Hepatocyte (in vitro differentiated cells): ENCODE results near the gene LRRC23. TPM values are rescaled to one million over a fixed set of nuclear protein-coding genes. Genes with fewer than 3 reads are reported as not detected.

Source experiments
- DNase-seq: peaks from one replicate; pipeline ENCODE4 v3.0.0-alpha.2; 2016; ENCODE audit warnings: low spot score
- H2AFZ ChIP-seq: fragments of 200-600 bp; sonication (generic); 2 replicates; pipeline ENCODE4 v1.6.0; 2016; ENCODE audit warnings: antibody characterized with exemption, mild to moderate bottlenecking
- H3K27ac ChIP-seq: fragments of 200-600 bp; sonication (generic); 2 replicates; pipeline ENCODE4 v1.5.1; 2016; ENCODE audit warnings: mild to moderate bottlenecking
- H3K27me3 ChIP-seq: fragments of 200-600 bp; sonication (generic); 2 replicates; pipeline ENCODE4 v1.6.1; 2016
- H3K36me3 ChIP-seq: fragments of 200-600 bp; sonication (generic); replicated peaks from 2 replicates; pipeline ENCODE4 v1.5.1; 2016; ENCODE audit warnings: low read depth; ENCODE audit not compliant: insufficient read depth
- H3K4me1 ChIP-seq: fragments of 200-600 bp; sonication (generic); 2 replicates; pipeline ENCODE4 v1.5.1; 2016; ENCODE audit warnings: mild to moderate bottlenecking, moderate library complexity; ENCODE audit not compliant: insufficient read depth
- H3K4me2 ChIP-seq: fragments of 200-600 bp; sonication (generic); 2 replicates; pipeline ENCODE4 v1.6.0; 2016
- H3K4me3 ChIP-seq: fragments of 200-600 bp; sonication (generic); 2 replicates; pipeline ENCODE4 v1.5.1; 2016; ENCODE audit warnings: mild to moderate bottlenecking
- H3K79me2 ChIP-seq: fragments of 200-600 bp; sonication (generic); 2 replicates; pipeline ENCODE4 v1.6.0; 2017; ENCODE audit warnings: mild to moderate bottlenecking
- H3K9me2 ChIP-seq: fragments of 200-600 bp; sonication (generic); replicated peaks from 2 replicates; pipeline ENCODE4 v1.6.0; 2017; ENCODE audit warnings: mild to moderate bottlenecking; ENCODE audit not compliant: insufficient read depth
- H3K9me3 ChIP-seq: fragments of 200-600 bp; sonication (generic); 2 replicates; pipeline ENCODE4 v1.5.1; 2016; ENCODE audit warnings: low read depth, mild to moderate bottlenecking
- H4K20me1 ChIP-seq: fragments of 200-600 bp; sonication (generic); 2 replicates; pipeline ENCODE4 v1.6.0; 2016; ENCODE audit warnings: mild to moderate bottlenecking; ENCODE audit not compliant: insufficient read depth, poor library complexity, severe bottlenecking
- EZH2 ChIP-seq: fragments of 200-600 bp; sonication (generic); IDR thresholded peaks from 2 replicates; pipeline ENCODE4 v1.6.1; 2016; ENCODE audit warnings: antibody characterized with exemption, mild to moderate bottlenecking, borderline replicate concordance
- EZH2phosphoT487 ChIP-seq: fragments of 200-600 bp; sonication (generic); IDR thresholded peaks from one replicate; pipeline ENCODE4 v1.6.1; 2018; ENCODE audit warnings: antibody characterized with exemption, mild to moderate bottlenecking, low read depth, moderate library complexity; ENCODE audit not compliant: unreplicated experiment, severe bottlenecking
- WGBS: methylation state at CpG from one replicate; pipeline ENCODE4 v1.1.6; 2016; ENCODE audit warnings: low lambda C conversion rate; ENCODE audit errors: missing lambda C conversion rate; 5-methylcytosine and 5-hydroxymethylcytosine counted together
- polyA plus RNA-seq: library from polyadenylated mRNA; unstranded; fragments of >200 nt; fragmentation: Nextera tagmentation; extraction: Ambion mirVana; gene quantifications from 2 replicates; pipeline ENCODE4 v1.2.1, GENCODE V29; 2016
- total RNA-seq: library from RNA; depleted of rRNA; stranded (reverse); fragments of >200 nt; gene quantifications from 2 replicates; pipeline ENCODE4 v1.2.3, GENCODE V29; 2014
- TF ChIP-seq, protein P1 (sequence below): fragments of 200-600 bp; sonication (generic); IDR thresholded peaks from 2 replicates; pipeline ENCODE4 v1.5.1; 2016; ENCODE audit warnings: antibody characterized with exemption, mild to moderate bottlenecking; ENCODE audit not compliant: poor library complexity

Gene LRRC23
- total and polyA plus RNA-seq, 2 experiments from 2014 or later: 8.2 to 12.9 TPM

DNA sequence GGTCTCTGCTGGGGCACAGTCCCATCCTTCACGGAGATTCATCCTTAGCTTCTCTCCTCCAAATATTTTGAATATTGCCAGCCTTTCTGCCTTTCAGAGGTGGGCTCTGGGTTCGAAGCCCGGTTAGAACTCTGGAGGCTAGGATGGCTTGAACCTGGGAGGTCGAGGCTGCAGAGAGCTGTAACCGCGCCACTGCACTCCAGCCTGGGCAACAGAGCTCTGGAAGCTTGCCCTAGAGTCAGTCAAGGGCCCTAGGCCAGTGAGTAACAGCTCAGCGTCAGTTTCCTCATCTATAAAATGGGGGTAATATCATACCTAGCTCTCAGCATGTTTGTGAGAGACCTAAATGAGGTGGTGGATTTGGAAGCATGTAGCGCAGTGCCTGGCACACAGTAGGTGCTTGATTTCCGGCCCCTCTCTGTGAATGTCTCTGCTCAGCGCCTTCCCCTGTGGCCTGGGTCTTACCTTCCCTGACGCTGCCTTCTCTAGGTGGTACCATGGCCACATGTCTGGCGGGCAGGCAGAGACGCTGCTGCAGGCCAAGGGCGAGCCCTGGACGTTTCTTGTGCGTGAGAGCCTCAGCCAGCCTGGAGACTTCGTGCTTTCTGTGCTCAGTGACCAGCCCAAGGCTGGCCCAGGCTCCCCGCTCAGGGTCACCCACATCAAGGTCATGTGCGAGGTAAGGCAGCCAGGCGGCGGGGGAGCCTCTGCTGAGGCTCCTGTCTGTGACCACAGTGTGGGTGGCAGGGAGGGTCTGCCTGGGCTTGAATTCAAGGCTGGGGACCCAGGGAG, 49.9 kb downstream of the LRRC23 start:
- no peaks in the 10 kb centered on the region for H3K79me2 ChIP-seq
- TF ChIP-seq EZH2 (no peak), EZH2phosphoT487 (no peak)
- TF ChIP-seq, protein P1, sequence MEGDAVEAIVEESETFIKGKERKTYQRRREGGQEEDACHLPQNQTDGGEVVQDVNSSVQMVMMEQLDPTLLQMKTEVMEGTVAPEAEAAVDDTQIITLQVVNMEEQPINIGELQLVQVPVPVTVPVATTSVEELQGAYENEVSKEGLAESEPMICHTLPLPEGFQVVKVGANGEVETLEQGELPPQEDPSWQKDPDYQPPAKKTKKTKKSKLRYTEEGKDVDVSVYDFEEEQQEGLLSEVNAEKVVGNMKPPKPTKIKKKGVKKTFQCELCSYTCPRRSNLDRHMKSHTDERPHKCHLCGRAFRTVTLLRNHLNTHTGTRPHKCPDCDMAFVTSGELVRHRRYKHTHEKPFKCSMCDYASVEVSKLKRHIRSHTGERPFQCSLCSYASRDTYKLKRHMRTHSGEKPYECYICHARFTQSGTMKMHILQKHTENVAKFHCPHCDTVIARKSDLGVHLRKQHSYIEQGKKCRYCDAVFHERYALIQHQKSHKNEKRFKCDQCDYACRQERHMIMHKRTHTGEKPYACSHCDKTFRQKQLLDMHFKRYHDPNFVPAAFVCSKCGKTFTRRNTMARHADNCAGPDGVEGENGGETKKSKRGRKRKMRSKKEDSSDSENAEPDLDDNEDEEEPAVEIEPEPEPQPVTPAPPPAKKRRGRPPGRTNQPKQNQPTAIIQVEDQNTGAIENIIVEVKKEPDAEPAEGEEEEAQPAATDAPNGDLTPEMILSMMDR: no peak
- H4K20me1 ChIP-seq: no peaks in the 10 kb centered on the region
- H3K4me1 ChIP-seq: peaks cover 3% of the 10 kb centered on the region
- H3K27ac ChIP-seq: peak overlapping the region; percentile 71
- 95% methylated on average over 21 of the region's 21 CpGs for WGBS
- no peak overlapping the region for H3K4me3 ChIP-seq
- no peaks in the 10 kb centered on the region for H3K36me3 ChIP-seq
- H3K27me3 ChIP-seq: no peaks in the 10 kb centered on the region
- no peaks in the 10 kb centered on the region for H3K9me3 ChIP-seq
- no peaks in the 10 kb centered on the region for H3K9me2 ChIP-seq
- no peak overlapping the region for H2AFZ ChIP-seq
- DNase-seq: no peak
- no peak overlapping the region for H3K4me2 ChIP-seq

DNA sequence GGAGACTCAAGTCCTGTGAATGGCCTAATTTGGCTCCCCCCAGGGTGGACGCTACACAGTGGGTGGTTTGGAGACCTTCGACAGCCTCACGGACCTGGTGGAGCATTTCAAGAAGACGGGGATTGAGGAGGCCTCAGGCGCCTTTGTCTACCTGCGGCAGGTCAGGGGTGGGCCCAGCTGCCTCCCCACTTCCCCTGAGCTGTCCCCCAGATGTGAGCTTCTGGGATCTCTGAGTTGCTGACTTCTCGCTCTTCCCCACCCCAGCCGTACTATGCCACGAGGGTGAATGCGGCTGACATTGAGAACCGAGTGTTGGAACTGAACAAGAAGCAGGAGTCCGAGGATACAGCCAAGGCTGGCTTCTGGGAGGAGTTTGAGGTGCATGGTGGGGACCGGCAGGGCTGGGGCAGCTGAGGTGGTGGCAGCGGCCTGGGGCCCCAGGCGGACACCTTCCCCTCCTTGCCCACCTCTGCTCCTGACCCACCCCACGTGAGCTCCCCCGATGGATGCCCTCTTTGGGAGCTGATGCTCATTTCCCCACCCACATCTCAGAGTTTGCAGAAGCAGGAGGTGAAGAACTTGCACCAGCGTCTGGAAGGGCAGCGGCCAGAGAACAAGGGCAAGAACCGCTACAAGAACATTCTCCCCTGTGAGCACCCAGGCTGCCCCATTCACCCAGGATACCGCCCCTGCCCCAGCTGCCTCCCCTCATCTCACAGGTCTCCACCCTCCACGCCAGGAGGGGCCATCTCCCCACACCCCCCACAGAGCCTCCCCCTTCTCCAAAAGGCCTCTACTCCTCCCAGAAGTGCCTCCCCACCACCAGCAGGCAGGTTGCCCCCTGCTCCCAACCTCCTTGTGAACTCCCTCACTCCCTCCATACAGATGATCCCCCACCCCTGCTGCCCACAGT, 50.7 kb downstream of the LRRC23 start:
- Histone ChIP-seq H3K9me3 (no peaks in the 10 kb centered on the region), H3K27ac (no peak overlapping the region), H3K4me1 (peaks cover 3% of the 10 kb centered on the region), H3K4me3 (no peak overlapping the region), H2AFZ (no peak overlapping the region), H3K27me3 (no peaks in the 10 kb centered on the region), H3K4me2 (no peak overlapping the region), H4K20me1 (no peaks in the 10 kb centered on the region), H3K36me3 (no peaks in the 10 kb centered on the region), H3K79me2 (no peaks in the 10 kb centered on the region), H3K9me2 (no peaks in the 10 kb centered on the region)
- DNase-seq: no peak
- 96% methylated on average over 20 of the region's 22 CpGs for WGBS
- TF ChIP-seq EZH2phosphoT487 (no peak), EZH2 (no peak)
- TF ChIP-seq, protein P1: no peak

DNA sequence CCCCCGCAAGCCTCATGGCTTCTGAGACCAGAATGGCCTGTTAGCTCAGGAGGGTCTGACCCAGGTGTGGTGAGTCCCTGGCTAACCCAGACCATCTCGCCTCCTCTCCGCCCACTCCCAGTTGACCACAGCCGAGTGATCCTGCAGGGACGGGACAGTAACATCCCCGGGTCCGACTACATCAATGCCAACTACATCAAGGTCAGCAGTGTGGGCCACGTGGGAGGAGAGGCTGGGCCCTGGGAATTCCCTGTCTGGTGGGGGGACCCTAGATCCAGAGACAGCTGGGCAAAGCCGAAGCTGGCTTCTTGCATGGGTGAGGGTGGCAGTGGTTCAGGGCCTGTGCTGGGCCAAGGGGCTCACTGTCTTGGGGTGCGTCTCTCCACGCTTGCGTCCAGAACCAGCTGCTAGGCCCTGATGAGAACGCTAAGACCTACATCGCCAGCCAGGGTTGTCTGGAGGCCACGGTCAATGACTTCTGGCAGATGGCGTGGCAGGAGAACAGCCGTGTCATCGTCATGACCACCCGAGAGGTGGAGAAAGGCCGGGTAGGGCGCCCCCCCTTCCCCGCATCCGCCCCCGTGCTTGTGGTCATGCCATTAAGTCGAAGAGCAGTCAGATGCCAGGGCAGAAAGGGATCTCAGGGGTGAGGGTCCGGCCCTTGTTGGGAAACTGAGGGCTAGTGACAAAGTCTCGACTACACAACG, 51.6 kb downstream of the LRRC23 start:
- DNase-seq: no peak
- H3K4me1 ChIP-seq: peaks cover 7% of the 10 kb centered on the region
- no peaks in the 10 kb centered on the region for H3K36me3 ChIP-seq
- H3K4me2 ChIP-seq: no peak overlapping the region
- no peak overlapping the region for H3K4me3 ChIP-seq
- H4K20me1 ChIP-seq: no peaks in the 10 kb centered on the region
- no peaks in the 10 kb centered on the region for H3K9me2 ChIP-seq
- no peaks in the 10 kb centered on the region for H3K9me3 ChIP-seq
- H2AFZ ChIP-seq: no peak overlapping the region
- H3K27me3 ChIP-seq: no peaks in the 10 kb centered on the region
- no peak for TF ChIP-seq EZH2phosphoT487
- TF ChIP-seq, protein P1: no peak
- no peak for TF ChIP-seq EZH2
- H3K27ac ChIP-seq: no peak overlapping the region
- 89% methylated on average over 28 of the region's 28 CpGs for WGBS
- no peaks in the 10 kb centered on the region for H3K79me2 ChIP-seq
